HepG2 (cell line): ENCODE results near the gene GRK5. TPM values are rescaled to one million over a fixed set of nuclear protein-coding genes. Genes with fewer than 3 reads are reported as not detected.

Source experiments
- LCORL ChIP-seq, 2 experiments: fragments of 450-650 bp in 1 of 2; sonication (generic) in 1 of 2; formaldehyde crosslinking in 1 of 2; IDR thresholded peaks; 2 replicates each; pipeline versions ENCODE4 v1.5.0 to v1.6.1; 2017 to 2020; ENCODE audit warnings: antibody characterized with exemption in 1 of 2, missing genetic modification reagents in 1 of 2
- REL ChIP-seq: sonication (generic); formaldehyde crosslinking; conservative IDR thresholded peaks from 2 replicates; pipeline ENCODE4 v1.8.0; 2022; ENCODE audit warnings: mild to moderate bottlenecking, missing genetic modification reagents, moderate library complexity
- RNF2 ChIP-seq: fragments of 450-650 bp; conservative IDR thresholded peaks from 2 replicates; pipeline ENCODE4 v1.6.1; 2016; ENCODE audit warnings: low read depth
- SOX5 ChIP-seq: IDR thresholded peaks from 2 replicates; pipeline ENCODE4 v1.6.1; 2016; ENCODE audit warnings: borderline replicate concordance
- SRY ChIP-seq: sonication (generic); formaldehyde crosslinking; IDR thresholded peaks from 2 replicates; pipeline ENCODE4 v1.8.0; 2022; ENCODE audit warnings: mild to moderate bottlenecking, missing genetic modification reagents
- ZBTB42 ChIP-seq: sonication (generic); formaldehyde crosslinking; IDR thresholded peaks from 2 replicates; pipeline ENCODE4 v1.5.0; 2020; ENCODE audit warnings: mild to moderate bottlenecking, missing genetic modification reagents
- ZFP82 ChIP-seq: sonication (generic); formaldehyde crosslinking; IDR thresholded peaks from 2 replicates; pipeline ENCODE4 v1.5.1; 2020; ENCODE audit warnings: mild to moderate bottlenecking, missing genetic modification reagents, borderline replicate concordance
- ZNF335 ChIP-seq: sonication (generic); formaldehyde crosslinking; IDR thresholded peaks from 2 replicates; pipeline ENCODE4 v1.4.0; 2020; ENCODE audit warnings: missing genetic modification reagents
- ZNF569 ChIP-seq: sonication (generic); formaldehyde crosslinking; IDR thresholded peaks from 2 replicates; pipeline ENCODE4 v1.5.0; 2020; ENCODE audit warnings: mild to moderate bottlenecking, missing genetic modification reagents, moderate library complexity, borderline replicate concordance
- ZSCAN20 ChIP-seq: sonication (generic); formaldehyde crosslinking; IDR thresholded peaks from 2 replicates; pipeline ENCODE4 v1.4.0; 2020; ENCODE audit warnings: missing genetic modification reagents, mild to moderate bottlenecking, borderline replicate concordance
- polyA plus RNA-seq, 8 experiments: library from polyadenylated mRNA; depleted of rRNA in 3 of 8; stranded (reverse) in 7 of 8; unstranded in 1 of 8; fragments of >200 nt; fragmentation: Illumina TruSeq in 4 of 8; extraction: Trizol in 4 of 8; gene quantifications; 2 replicates each; pipeline versions ENCODE4 v1.2.1 to v1.2.3, GENCODE V29; 2011 to 2016; ENCODE audit warnings: low read depth in 4 of 8, missing spikeins in 1 of 8, mixed read lengths in 1 of 8; ENCODE audit not compliant: insufficient read depth in 1 of 8
- total RNA-seq, 5 experiments: library from RNA; depleted of rRNA; stranded (reverse); fragments of >200 nt; fragmentation: Illumina TruSeq; extraction: Trizol; gene quantifications; 2 replicates each; pipeline ENCODE4 v1.2.3, GENCODE V29; 2016; ENCODE audit warnings: low read depth in 1 of 5
- TF ChIP-seq, protein P1 (sequence below): sonication (generic); formaldehyde crosslinking; IDR thresholded peaks from 2 replicates; pipeline ENCODE4 v1.5.0; 2020; ENCODE audit warnings: missing genetic modification reagents
- TF ChIP-seq, protein P2 (sequence below): sonication (generic); formaldehyde crosslinking; IDR thresholded peaks from 2 replicates; pipeline ENCODE4 v1.4.0; 2020; ENCODE audit warnings: missing genetic modification reagents, borderline replicate concordance
- TF ChIP-seq, protein P3 (sequence below): sonication (generic); formaldehyde crosslinking; IDR thresholded peaks from 2 replicates; pipeline ENCODE4; 2020; ENCODE audit warnings: missing genetic modification reagents, mild to moderate bottlenecking, borderline replicate concordance
- TF ChIP-seq, protein P4 (sequence below): sonication (generic); formaldehyde crosslinking; conservative IDR thresholded peaks from 2 replicates; pipeline ENCODE4 v1.8.1; 2023; ENCODE audit warnings: missing genetic modification reagents
- TF ChIP-seq, protein P5 (sequence below): sonication (generic); formaldehyde crosslinking; IDR thresholded peaks from 2 replicates; pipeline ENCODE4 v1.4.0; 2020; ENCODE audit warnings: missing genetic modification reagents
- TF ChIP-seq, protein P6 (sequence below): sonication (generic); formaldehyde crosslinking; IDR thresholded peaks from 2 replicates; pipeline ENCODE4 v1.4.0; 2020; ENCODE audit warnings: mild to moderate bottlenecking, low read depth, missing genetic modification reagents

The GRK5 gene
- total and polyA plus RNA-seq, 2 of the 13 experiments (the other 11 are each of a cell fraction or from before 2014, with no cell fraction given) = 10.4 to 12.6 TPM

DNA sequence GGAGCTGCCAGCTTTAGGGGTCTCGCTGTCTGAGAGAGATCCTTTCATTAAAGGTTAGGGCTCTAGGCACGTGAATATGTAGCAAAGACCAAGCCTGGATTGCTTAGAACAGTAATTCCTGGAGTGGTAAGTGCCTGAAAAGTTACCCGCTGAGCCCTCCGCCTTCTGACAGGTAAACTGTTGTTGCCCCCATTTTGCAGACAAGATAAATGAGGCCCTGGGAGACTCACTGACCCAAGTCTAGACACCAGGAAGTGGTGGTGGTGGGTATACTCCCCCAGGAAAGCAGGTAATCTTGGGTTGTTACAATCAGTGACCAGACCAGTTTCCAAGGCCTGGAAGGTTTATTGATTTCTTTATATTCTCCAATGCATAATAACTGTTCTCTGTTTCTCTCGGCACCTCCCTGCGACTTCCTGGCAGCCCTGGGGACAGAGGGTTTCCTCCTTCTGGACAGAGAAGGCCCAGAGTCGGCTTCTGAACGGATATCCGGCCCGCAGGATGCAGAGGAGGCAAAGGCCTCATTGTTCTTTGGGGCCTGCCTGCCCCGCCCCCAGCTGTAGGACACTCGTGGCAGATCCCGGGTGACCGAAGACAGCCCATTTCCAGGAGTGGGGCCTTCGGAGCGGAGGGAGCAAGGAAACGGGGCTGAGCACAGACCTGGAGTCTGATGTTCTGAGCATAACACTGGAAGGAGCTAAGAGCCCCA, 1.3 kb upstream of the GRK5 start (continued):
- no peak for TF ChIP-seq REL (CRISPR knock-in tag)
- TF ChIP-seq, protein P1, sequence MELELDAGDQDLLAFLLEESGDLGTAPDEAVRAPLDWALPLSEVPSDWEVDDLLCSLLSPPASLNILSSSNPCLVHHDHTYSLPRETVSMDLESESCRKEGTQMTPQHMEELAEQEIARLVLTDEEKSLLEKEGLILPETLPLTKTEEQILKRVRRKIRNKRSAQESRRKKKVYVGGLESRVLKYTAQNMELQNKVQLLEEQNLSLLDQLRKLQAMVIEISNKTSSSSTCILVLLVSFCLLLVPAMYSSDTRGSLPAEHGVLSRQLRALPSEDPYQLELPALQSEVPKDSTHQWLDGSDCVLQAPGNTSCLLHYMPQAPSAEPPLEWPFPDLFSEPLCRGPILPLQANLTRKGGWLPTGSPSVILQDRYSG = no peak
- TF ChIP-seq ZSCAN20 (CRISPR knock-in tag) = no peak
- TF ChIP-seq ZBTB42 (CRISPR knock-in tag) = peak; percentile 71; the same call in 1 of the 2 replicates
- TF ChIP-seq SRY (CRISPR knock-in tag) = no peak
- TF ChIP-seq, protein P2, sequence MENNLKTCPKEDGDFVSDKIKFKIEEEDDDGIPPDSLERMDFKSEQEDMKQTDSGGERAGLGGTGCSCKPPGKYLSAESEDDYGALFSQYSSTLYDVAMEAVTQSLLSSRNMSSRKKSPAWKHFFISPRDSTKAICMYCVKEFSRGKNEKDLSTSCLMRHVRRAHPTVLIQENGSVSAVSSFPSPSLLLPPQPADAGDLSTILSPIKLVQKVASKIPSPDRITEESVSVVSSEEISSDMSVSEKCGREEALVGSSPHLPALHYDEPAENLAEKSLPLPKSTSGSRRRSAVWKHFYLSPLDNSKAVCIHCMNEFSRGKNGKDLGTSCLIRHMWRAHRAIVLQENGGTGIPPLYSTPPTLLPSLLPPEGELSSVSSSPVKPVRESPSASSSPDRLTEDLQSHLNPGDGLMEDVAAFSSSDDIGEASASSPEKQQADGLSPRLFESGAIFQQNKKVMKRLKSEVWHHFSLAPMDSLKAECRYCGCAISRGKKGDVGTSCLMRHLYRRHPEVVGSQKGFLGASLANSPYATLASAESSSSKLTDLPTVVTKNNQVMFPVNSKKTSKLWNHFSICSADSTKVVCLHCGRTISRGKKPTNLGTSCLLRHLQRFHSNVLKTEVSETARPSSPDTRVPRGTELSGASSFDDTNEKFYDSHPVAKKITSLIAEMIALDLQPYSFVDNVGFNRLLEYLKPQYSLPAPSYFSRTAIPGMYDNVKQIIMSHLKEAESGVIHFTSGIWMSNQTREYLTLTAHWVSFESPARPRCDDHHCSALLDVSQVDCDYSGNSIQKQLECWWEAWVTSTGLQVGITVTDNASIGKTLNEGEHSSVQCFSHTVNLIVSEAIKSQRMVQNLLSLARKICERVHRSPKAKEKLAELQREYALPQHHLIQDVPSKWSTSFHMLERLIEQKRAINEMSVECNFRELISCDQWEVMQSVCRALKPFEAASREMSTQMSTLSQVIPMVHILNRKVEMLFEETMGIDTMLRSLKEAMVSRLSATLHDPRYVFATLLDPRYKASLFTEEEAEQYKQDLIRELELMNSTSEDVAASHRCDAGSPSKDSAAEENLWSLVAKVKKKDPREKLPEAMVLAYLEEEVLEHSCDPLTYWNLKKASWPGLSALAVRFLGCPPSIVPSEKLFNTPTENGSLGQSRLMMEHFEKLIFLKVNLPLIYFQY = no peak
- no peak for TF ChIP-seq ZNF569 (CRISPR knock-in tag)
- TF ChIP-seq ZNF335 (CRISPR knock-in tag) = 0 out of 2 replicates have a peak, but pooled peaks have one; percentile 38
- TF ChIP-seq, protein P3, sequence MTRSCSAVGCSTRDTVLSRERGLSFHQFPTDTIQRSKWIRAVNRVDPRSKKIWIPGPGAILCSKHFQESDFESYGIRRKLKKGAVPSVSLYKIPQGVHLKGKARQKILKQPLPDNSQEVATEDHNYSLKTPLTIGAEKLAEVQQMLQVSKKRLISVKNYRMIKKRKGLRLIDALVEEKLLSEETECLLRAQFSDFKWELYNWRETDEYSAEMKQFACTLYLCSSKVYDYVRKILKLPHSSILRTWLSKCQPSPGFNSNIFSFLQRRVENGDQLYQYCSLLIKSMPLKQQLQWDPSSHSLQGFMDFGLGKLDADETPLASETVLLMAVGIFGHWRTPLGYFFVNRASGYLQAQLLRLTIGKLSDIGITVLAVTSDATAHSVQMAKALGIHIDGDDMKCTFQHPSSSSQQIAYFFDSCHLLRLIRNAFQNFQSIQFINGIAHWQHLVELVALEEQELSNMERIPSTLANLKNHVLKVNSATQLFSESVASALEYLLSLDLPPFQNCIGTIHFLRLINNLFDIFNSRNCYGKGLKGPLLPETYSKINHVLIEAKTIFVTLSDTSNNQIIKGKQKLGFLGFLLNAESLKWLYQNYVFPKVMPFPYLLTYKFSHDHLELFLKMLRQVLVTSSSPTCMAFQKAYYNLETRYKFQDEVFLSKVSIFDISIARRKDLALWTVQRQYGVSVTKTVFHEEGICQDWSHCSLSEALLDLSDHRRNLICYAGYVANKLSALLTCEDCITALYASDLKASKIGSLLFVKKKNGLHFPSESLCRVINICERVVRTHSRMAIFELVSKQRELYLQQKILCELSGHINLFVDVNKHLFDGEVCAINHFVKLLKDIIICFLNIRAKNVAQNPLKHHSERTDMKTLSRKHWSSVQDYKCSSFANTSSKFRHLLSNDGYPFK (CRISPR knock-in tag) = peak; percentile 85; the same call in 1 of the 2 replicates
- TF ChIP-seq, protein P4, sequence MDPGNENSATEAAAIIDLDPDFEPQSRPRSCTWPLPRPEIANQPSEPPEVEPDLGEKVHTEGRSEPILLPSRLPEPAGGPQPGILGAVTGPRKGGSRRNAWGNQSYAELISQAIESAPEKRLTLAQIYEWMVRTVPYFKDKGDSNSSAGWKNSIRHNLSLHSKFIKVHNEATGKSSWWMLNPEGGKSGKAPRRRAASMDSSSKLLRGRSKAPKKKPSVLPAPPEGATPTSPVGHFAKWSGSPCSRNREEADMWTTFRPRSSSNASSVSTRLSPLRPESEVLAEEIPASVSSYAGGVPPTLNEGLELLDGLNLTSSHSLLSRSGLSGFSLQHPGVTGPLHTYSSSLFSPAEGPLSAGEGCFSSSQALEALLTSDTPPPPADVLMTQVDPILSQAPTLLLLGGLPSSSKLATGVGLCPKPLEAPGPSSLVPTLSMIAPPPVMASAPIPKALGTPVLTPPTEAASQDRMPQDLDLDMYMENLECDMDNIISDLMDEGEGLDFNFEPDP = no peak
- TF ChIP-seq, protein P5, sequence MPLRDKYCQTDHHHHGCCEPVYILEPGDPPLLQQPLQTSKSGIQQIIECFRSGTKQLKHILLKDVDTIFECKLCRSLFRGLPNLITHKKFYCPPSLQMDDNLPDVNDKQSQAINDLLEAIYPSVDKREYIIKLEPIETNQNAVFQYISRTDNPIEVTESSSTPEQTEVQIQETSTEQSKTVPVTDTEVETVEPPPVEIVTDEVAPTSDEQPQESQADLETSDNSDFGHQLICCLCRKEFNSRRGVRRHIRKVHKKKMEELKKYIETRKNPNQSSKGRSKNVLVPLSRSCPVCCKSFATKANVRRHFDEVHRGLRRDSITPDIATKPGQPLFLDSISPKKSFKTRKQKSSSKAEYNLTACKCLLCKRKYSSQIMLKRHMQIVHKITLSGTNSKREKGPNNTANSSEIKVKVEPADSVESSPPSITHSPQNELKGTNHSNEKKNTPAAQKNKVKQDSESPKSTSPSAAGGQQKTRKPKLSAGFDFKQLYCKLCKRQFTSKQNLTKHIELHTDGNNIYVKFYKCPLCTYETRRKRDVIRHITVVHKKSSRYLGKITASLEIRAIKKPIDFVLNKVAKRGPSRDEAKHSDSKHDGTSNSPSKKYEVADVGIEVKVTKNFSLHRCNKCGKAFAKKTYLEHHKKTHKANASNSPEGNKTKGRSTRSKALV (CRISPR knock-in tag) = no peak
- TF ChIP-seq RNF2 = no peak
- no peak for TF ChIP-seq ZFP82
- TF ChIP-seq, protein P6, sequence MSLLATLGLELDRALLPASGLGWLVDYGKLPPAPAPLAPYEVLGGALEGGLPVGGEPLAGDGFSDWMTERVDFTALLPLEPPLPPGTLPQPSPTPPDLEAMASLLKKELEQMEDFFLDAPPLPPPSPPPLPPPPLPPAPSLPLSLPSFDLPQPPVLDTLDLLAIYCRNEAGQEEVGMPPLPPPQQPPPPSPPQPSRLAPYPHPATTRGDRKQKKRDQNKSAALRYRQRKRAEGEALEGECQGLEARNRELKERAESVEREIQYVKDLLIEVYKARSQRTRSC (CRISPR knock-in tag) = no peak
- no peak for TF ChIP-seq LCORL (IDR thresholded peaks at IDR 0.05)
- peak; percentile 69 for TF ChIP-seq LCORL (CRISPR knock-in tag; IDR thresholded peaks at IDR 0.05)
- peak; percentile 81 for TF ChIP-seq SOX5 (CRISPR knock-in tag)
